ENCODE results near the gene GOLGA2.
A peak's percentile ranks its signal among the peaks of the same experiment; 100 is the strongest.
"Not testable (repeated sequence)": the region's sequence is repeated elsewhere in the genome, so short reads cannot be mapped to it uniquely, and the experiment has no call there.

GOLGA2 gene

GRCh38 chr9:128280084-128280622 is 4.3 kb upstream of the GOLGA2 start:
- DNase-seq (ENCODE audit: low read depth), result no peak
- TF ChIP-seq CTCF (IDR thresholded peaks at IDR 0.05; ENCODE audit: low read depth, low read length, missing control alignments), result no peak
- H3K4me3 ChIP-seq (ENCODE audit: low read depth, low read length), result no peak overlapping the region

GRCh38 chr9:128279088-128280073 is 3.6 kb upstream of the GOLGA2 start:
- H3K4me3 ChIP-seq (ENCODE audit: low read depth, low read length); DNase-seq (ENCODE audit: low read depth): not testable (repeated sequence)

- H3K4me3 ChIP-seq (ENCODE audit: low read depth, low read length), result peak overlapping the region; percentile 79
- DNase-seq (ENCODE audit: low read depth), result no peak
- TF ChIP-seq CTCF (IDR thresholded peaks at IDR 0.05; ENCODE audit: low read depth, low read length, missing control alignments), result no peak
Measured at GRCh38 chr9:128276574-128277270, 915 bp upstream of the GOLGA2 start.

- no peak for TF ChIP-seq CTCF (IDR thresholded peaks at IDR 0.05; ENCODE audit: low read depth, low read length, missing control alignments)
- H3K4me3 ChIP-seq (ENCODE audit: low read depth, low read length), result peak within 1 kb of the TSS; percentile 90
- DNase-seq (ENCODE audit: low read depth), result peak; percentile 98
Measured at GRCh38 chr9:128276008-128276573, 284 bp upstream of the GOLGA2 start, which contains the start of gene SWI5. TSS of gene SWI5 (plus strand) at chr9:128276276.

- DNase-seq (ENCODE audit: low read depth), result no peak
- no peak for TF ChIP-seq CTCF (IDR thresholded peaks at IDR 0.05; ENCODE audit: low read depth, low read length, missing control alignments)
- no peak overlapping the region; the same call in 1 of the 2 replicates for H3K4me3 ChIP-seq (ENCODE audit: low read depth, low read length)
Measured at GRCh38 chr9:128274245-128274644, 1.6 kb downstream of the GOLGA2 start.

GRCh38 chr9:128271512-128271911 is 4.3 kb downstream of the GOLGA2 start:
- no peak for TF ChIP-seq CTCF (IDR thresholded peaks at IDR 0.05; ENCODE audit: low read depth, low read length, missing control alignments)
- no peak for DNase-seq (ENCODE audit: low read depth)
- H3K4me3 ChIP-seq (ENCODE audit: low read depth, low read length), result no peak overlapping the region

- TF ChIP-seq CTCF (IDR thresholded peaks at IDR 0.05; ENCODE audit: low read depth, low read length, missing control alignments), result no peak
- no peak overlapping the region for H3K4me3 ChIP-seq (ENCODE audit: low read depth, low read length)
- no peak for DNase-seq (ENCODE audit: low read depth)
Measured at GRCh38 chr9:128271112-128271511, 4.7 kb downstream of the GOLGA2 start.
